ENCODE data around the gene C15orf62. TPM values are rescaled to one million over a fixed set of nuclear protein-coding genes. Genes with fewer than 3 reads are reported as not detected.

C15orf62 gene
- total RNA-seq, 1 experiment from 2014 or later = 0.72 TPM

DNA sequence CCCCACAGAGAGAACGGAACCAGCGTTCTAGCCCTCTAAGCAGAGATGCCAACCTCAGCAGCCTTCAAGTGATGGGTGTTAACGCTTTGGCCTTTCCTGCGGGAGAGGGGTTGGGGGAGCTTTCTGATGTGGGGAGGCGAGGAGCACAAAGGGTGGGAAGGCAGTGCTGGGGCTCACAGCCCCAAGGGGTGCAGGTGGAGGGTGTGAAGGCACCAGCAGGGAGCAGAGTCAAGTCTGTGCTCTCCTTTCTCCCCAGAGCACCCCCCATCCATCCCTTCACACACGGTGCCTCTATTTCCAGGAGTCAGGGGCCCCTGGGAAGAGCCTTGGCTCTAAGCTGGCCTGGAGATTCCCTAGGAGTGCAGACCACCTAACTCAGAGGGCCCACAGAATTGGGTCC lies 4.1 kb downstream of the C15orf62 start:
- Mint-ChIP-seq H3K4me3 (no peak overlapping the region), H3K9me3 (no peaks in the 10 kb centered on the region), H3K27me3 (ENCODE audit: low read depth) (no peaks in the 10 kb centered on the region), H3K27ac (no peak overlapping the region), H3K36me3 (peaks cover 22% of the 10 kb centered on the region), H3K4me1 (no peaks in the 10 kb centered on the region)
- ATAC-seq = no peak
- DNase-seq (ENCODE audit: low spot score) = no peak
- TF ChIP-seq, protein P1, sequence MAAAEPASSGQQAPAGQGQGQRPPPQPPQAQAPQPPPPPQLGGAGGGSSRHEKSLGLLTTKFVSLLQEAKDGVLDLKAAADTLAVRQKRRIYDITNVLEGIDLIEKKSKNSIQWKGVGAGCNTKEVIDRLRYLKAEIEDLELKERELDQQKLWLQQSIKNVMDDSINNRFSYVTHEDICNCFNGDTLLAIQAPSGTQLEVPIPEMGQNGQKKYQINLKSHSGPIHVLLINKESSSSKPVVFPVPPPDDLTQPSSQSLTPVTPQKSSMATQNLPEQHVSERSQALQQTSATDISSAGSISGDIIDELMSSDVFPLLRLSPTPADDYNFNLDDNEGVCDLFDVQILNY (CRISPR knock-in tag; IDR thresholded peaks at IDR 0.05) = no peak
- TF ChIP-seq TCF7 (CRISPR knock-in tag; IDR thresholded peaks at IDR 0.05; ENCODE audit: low read depth) (no peak), JUN (CRISPR knock-in tag; IDR thresholded peaks at IDR 0.05) (no peak), FOXJ3 (CRISPR knock-in tag; IDR thresholded peaks at IDR 0.05; ENCODE audit: borderline replicate concordance) (no peak), TEAD1 (CRISPR knock-in tag; IDR thresholded peaks at IDR 0.05) (no peak), ZBTB21 (CRISPR knock-in tag; IDR thresholded peaks at IDR 0.05; ENCODE audit: borderline replicate concordance) (no peak)
- CTCF ChIA-PET = no interaction called here
- POLR2A ChIA-PET = no interaction called here

DNA sequence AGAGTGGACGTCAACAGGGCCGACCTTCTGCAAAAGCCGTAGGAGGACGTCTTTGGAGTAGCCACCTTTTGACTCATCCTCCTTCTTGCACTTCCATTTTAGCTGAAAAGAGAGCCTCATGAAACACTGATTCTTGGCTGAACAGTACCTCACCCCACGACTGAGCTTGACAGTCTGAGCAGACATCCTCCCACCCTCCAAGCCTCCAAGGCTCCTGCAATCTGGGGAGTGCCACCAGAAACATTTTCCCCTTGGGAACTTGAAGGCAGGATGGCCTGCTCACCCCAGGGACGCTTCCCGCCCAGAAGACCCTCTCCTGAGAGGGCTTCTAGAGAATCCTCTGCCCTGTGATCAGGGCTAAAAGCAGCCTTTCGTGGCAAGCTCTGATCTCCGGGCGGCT lies 5.2 kb downstream of the C15orf62 start:
- ChIA-PET POLR2A (no interaction called here), CTCF (no interaction called here)
- H3K4me3 Mint-ChIP-seq = no peak overlapping the region
- no peaks in the 10 kb centered on the region for H3K4me1 Mint-ChIP-seq
- H3K27ac Mint-ChIP-seq = no peak overlapping the region
- no peaks in the 10 kb centered on the region for H3K27me3 Mint-ChIP-seq (ENCODE audit: low read depth)
- TF ChIP-seq ETV6 (CRISPR knock-in tag; IDR thresholded peaks at IDR 0.05) = no peak
- no peak for TF ChIP-seq GTF2I (CRISPR knock-in tag; conservative IDR thresholded peaks at IDR 0.05)
- TF ChIP-seq MYBL2 (CRISPR knock-in tag; IDR thresholded peaks at IDR 0.05) = no peak
- no peak for TF ChIP-seq GABPB1 (CRISPR knock-in tag; IDR thresholded peaks at IDR 0.05)
- TF ChIP-seq FOXP1 (CRISPR knock-in tag; IDR thresholded peaks at IDR 0.05; ENCODE audit: borderline replicate concordance) = no peak
- TF ChIP-seq ZNF317 (CRISPR knock-in tag; IDR thresholded peaks at IDR 0.05; ENCODE audit: borderline replicate concordance, low read depth) = no peak
- TF ChIP-seq ZNF232 (CRISPR knock-in tag; IDR thresholded peaks at IDR 0.05) = no peak
- TF ChIP-seq ZNF263 (CRISPR knock-in tag; IDR thresholded peaks at IDR 0.05; ENCODE audit: low read depth) = no peak
- no peak for TF ChIP-seq NR1H2 (CRISPR knock-in tag; IDR thresholded peaks at IDR 0.05)
- no peak for TF ChIP-seq RORB (CRISPR knock-in tag; IDR thresholded peaks at IDR 0.05)
- TF ChIP-seq, protein P2, sequence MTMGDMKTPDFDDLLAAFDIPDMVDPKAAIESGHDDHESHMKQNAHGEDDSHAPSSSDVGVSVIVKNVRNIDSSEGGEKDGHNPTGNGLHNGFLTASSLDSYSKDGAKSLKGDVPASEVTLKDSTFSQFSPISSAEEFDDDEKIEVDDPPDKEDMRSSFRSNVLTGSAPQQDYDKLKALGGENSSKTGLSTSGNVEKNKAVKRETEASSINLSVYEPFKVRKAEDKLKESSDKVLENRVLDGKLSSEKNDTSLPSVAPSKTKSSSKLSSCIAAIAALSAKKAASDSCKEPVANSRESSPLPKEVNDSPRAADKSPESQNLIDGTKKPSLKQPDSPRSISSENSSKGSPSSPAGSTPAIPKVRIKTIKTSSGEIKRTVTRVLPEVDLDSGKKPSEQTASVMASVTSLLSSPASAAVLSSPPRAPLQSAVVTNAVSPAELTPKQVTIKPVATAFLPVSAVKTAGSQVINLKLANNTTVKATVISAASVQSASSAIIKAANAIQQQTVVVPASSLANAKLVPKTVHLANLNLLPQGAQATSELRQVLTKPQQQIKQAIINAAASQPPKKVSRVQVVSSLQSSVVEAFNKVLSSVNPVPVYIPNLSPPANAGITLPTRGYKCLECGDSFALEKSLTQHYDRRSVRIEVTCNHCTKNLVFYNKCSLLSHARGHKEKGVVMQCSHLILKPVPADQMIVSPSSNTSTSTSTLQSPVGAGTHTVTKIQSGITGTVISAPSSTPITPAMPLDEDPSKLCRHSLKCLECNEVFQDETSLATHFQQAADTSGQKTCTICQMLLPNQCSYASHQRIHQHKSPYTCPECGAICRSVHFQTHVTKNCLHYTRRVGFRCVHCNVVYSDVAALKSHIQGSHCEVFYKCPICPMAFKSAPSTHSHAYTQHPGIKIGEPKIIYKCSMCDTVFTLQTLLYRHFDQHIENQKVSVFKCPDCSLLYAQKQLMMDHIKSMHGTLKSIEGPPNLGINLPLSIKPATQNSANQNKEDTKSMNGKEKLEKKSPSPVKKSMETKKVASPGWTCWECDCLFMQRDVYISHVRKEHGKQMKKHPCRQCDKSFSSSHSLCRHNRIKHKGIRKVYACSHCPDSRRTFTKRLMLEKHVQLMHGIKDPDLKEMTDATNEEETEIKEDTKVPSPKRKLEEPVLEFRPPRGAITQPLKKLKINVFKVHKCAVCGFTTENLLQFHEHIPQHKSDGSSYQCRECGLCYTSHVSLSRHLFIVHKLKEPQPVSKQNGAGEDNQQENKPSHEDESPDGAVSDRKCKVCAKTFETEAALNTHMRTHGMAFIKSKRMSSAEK (CRISPR knock-in tag; IDR thresholded peaks at IDR 0.05; ENCODE audit: borderline replicate concordance) = no peak
- TF ChIP-seq, protein P3, sequence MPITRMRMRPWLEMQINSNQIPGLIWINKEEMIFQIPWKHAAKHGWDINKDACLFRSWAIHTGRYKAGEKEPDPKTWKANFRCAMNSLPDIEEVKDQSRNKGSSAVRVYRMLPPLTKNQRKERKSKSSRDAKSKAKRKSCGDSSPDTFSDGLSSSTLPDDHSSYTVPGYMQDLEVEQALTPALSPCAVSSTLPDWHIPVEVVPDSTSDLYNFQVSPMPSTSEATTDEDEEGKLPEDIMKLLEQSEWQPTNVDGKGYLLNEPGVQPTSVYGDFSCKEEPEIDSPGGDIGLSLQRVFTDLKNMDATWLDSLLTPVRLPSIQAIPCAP (CRISPR knock-in tag; IDR thresholded peaks at IDR 0.05) = no peak
- no peak for TF ChIP-seq TEAD4 (CRISPR knock-in tag; IDR thresholded peaks at IDR 0.05)
- TF ChIP-seq SOX15 (CRISPR knock-in tag; IDR thresholded peaks at IDR 0.05) = no peak
- TF ChIP-seq, protein P4, sequence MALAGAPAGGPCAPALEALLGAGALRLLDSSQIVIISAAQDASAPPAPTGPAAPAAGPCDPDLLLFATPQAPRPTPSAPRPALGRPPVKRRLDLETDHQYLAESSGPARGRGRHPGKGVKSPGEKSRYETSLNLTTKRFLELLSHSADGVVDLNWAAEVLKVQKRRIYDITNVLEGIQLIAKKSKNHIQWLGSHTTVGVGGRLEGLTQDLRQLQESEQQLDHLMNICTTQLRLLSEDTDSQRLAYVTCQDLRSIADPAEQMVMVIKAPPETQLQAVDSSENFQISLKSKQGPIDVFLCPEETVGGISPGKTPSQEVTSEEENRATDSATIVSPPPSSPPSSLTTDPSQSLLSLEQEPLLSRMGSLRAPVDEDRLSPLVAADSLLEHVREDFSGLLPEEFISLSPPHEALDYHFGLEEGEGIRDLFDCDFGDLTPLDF (CRISPR knock-in tag; IDR thresholded peaks at IDR 0.05) = no peak
- TF ChIP-seq, protein P5, sequence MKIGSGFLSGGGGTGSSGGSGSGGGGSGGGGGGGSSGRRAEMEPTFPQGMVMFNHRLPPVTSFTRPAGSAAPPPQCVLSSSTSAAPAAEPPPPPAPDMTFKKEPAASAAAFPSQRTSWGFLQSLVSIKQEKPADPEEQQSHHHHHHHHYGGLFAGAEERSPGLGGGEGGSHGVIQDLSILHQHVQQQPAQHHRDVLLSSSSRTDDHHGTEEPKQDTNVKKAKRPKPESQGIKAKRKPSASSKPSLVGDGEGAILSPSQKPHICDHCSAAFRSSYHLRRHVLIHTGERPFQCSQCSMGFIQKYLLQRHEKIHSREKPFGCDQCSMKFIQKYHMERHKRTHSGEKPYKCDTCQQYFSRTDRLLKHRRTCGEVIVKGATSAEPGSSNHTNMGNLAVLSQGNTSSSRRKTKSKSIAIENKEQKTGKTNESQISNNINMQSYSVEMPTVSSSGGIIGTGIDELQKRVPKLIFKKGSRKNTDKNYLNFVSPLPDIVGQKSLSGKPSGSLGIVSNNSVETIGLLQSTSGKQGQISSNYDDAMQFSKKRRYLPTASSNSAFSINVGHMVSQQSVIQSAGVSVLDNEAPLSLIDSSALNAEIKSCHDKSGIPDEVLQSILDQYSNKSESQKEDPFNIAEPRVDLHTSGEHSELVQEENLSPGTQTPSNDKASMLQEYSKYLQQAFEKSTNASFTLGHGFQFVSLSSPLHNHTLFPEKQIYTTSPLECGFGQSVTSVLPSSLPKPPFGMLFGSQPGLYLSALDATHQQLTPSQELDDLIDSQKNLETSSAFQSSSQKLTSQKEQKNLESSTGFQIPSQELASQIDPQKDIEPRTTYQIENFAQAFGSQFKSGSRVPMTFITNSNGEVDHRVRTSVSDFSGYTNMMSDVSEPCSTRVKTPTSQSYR (CRISPR knock-in tag; IDR thresholded peaks at IDR 0.05) = no peak
- TF ChIP-seq, protein P6, sequence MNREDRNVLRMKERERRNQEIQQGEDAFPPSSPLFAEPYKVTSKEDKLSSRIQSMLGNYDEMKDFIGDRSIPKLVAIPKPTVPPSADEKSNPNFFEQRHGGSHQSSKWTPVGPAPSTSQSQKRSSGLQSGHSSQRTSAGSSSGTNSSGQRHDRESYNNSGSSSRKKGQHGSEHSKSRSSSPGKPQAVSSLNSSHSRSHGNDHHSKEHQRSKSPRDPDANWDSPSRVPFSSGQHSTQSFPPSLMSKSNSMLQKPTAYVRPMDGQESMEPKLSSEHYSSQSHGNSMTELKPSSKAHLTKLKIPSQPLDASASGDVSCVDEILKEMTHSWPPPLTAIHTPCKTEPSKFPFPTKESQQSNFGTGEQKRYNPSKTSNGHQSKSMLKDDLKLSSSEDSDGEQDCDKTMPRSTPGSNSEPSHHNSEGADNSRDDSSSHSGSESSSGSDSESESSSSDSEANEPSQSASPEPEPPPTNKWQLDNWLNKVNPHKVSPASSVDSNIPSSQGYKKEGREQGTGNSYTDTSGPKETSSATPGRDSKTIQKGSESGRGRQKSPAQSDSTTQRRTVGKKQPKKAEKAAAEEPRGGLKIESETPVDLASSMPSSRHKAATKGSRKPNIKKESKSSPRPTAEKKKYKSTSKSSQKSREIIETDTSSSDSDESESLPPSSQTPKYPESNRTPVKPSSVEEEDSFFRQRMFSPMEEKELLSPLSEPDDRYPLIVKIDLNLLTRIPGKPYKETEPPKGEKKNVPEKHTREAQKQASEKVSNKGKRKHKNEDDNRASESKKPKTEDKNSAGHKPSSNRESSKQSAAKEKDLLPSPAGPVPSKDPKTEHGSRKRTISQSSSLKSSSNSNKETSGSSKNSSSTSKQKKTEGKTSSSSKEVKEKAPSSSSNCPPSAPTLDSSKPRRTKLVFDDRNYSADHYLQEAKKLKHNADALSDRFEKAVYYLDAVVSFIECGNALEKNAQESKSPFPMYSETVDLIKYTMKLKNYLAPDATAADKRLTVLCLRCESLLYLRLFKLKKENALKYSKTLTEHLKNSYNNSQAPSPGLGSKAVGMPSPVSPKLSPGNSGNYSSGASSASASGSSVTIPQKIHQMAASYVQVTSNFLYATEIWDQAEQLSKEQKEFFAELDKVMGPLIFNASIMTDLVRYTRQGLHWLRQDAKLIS (CRISPR knock-in tag; IDR thresholded peaks at IDR 0.05; ENCODE audit: borderline replicate concordance) = no peak
- peaks cover 27% of the 10 kb centered on the region for H3K36me3 Mint-ChIP-seq
- H3K9me3 Mint-ChIP-seq = no peaks in the 10 kb centered on the region
- DNase-seq (ENCODE audit: low spot score) = no peak
- no peak for ATAC-seq
